GM12874 (cell line): ENCODE data around the gene NFU1.

Source experiments
- CTCF ChIP-seq: IDR thresholded peaks from 2 replicates; pipeline ENCODE4 v1.5.1; 2011; ENCODE audit warnings: low read depth, mild to moderate bottlenecking, control low read depth, low read length, moderate library complexity; ENCODE audit not compliant: insufficient read depth

The NFU1 gene

GRCh38 chr2:69386360-69386759 is 50.9 kb downstream of the NFU1 start:
- no peak for TF ChIP-seq CTCF

- TF ChIP-seq CTCF: no peak
These were observed 51.6 kb downstream of the NFU1 start for GRCh38 chr2:69385443-69386151.

GRCh38 chr2:69384618-69385081 is 52.6 kb downstream of the NFU1 start:
- no peak for TF ChIP-seq CTCF

- no peak for TF ChIP-seq CTCF
These were observed 53.9 kb downstream of the NFU1 start for GRCh38 chr2:69383176-69383812.

- TF ChIP-seq CTCF: no peak
These were observed 54.7 kb downstream of the NFU1 start for GRCh38 chr2:69382547-69382946.

GRCh38 chr2:69381337-69381737 is 55.9 kb downstream of the NFU1 start:
- no peak for TF ChIP-seq CTCF

- TF ChIP-seq CTCF: no peak
These were observed 56.9 kb downstream of the NFU1 start for GRCh38 chr2:69380072-69380917.
